HS-5 (cell line): ENCODE results near the gene GID4.
"Not testable (repeated sequence)": the region's sequence is repeated elsewhere in the genome, so short reads cannot be mapped to it uniquely, and the experiment has no call there.

Source experiments
- DNase-seq: peaks from one replicate; pipeline ENCODE4 v3.0.0-alpha.2; 2012; ENCODE audit warnings: low read depth

GID4 gene

DNA sequence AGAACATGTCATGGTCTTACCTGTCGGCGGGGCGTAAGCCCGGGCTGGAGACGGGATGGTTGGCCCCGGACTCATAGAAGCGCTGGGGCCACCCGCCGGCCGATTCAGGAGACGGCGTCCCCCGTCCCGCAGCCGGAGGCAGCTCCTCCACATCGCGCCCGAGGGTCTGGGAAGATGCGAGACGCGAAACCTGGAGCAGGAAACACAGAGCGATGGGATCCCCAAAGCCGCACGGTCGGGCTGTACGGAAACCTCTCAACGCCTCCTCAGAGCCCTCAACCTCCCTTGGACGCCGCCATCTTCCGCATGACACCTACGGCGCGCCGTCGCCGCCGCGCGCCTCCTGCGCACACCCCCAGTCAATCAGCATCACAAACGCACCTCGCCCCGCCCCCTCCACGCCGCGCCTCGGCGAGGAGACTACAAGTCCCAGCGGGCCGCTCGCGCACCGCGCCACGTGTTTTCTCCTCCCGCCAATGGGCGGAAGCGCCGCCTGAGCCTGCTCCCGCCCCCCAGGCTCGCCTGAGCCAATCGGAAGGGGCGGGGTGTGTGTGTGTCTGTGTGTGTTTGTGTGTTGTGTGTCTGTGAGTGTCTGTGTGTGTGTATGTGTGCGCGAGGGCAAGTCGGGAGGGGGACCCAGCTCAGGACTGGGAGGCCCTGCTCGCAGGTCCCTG lies at the start of gene GID4, which contains the start of gene ATPAF2:
Gene GID4 (plus strand): TSS at position 548 of the 674 bp plus-strand sequence. CDS start 57 bp downstream, at position 605.
Gene ATPAF2 (minus strand): TSS at position 308 of the 674 bp plus-strand sequence. CDS start 155 bp downstream, at position 153.
- peak; percentile 88 for DNase-seq

DNA sequence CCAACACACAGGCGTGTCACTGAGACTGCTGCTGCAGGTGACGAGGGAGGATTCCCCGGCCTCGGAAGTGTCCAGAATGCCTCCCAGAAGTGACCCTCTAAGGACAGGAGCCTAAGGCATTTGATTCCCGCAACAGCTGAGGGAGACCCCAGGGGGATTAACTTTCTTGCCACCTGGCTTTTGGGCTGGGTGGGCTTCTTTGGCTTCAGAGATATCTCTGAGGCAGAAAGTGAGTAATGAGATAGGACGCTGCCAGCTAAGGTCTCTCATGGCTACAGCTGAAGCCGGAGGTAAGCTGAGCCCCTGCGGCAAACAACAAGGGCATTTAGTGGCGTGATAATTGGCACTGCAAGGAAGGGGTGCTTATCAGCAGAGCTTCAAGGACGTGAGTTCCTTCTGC lies 49.6 kb upstream of the GID4 start:
- DNase-seq = no peak

DNA sequence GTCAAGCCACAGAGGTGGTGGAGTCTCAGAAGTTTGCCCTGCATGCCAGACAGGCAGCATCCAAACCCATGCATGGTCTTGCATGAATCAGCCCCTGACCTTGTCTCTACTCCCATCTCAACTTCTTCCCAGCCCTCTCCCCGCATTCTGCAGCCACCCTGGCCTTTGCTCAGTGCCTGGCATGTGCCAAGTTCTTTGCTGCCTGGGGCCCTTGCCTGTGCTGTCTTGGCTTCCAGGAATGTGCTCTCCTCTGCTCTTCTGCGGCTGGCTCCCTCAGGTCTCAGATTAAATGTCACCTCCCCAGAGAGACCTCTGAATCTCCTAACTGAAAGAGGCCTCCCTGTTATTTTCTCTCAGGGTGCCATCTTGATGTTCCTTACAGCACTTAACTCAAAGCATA lies 48.9 kb upstream of the GID4 start:
- DNase-seq = no peak

DNA sequence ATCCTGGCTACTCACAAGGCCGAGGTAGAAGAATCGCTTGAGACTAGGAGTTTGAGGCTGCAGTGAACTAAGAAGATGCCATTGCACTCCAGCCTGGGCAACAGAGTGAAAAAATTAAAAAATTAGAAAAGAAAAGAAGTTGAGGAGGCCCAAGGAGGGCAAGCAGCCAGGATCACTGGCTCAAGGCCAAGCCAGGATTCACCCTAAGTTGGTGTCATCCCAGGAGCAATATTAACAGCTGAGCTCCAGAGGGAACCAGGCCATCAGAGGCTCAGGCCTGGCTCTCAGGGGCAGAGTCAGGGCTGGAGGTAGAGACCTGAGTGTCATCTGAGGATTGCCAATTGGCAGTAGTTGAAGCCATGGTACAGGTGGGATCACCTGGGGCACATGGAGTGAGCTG lies 45.8 kb upstream of the GID4 start:
- no peak for DNase-seq

DNA sequence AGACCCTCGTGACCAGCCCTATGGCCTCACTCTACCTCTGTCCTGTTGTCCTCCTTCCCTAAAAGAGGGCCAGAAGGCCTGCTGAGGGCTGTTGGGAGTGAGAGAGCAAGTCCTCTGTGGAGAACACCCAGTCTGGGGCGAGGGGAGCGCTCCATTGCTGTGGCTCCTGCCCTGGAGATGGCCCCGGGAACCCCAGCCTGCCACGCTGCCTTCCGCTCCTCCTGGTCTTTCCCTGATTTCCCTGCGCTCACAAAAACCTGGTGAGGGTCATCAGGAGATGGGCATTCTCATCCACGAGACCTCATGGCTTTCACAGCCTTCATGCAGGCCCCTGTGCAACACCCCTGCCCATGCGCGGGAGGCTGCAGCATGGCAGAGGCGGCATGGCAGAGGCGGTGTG lies 45.4 kb upstream of the GID4 start:
- DNase-seq = no peak

DNA sequence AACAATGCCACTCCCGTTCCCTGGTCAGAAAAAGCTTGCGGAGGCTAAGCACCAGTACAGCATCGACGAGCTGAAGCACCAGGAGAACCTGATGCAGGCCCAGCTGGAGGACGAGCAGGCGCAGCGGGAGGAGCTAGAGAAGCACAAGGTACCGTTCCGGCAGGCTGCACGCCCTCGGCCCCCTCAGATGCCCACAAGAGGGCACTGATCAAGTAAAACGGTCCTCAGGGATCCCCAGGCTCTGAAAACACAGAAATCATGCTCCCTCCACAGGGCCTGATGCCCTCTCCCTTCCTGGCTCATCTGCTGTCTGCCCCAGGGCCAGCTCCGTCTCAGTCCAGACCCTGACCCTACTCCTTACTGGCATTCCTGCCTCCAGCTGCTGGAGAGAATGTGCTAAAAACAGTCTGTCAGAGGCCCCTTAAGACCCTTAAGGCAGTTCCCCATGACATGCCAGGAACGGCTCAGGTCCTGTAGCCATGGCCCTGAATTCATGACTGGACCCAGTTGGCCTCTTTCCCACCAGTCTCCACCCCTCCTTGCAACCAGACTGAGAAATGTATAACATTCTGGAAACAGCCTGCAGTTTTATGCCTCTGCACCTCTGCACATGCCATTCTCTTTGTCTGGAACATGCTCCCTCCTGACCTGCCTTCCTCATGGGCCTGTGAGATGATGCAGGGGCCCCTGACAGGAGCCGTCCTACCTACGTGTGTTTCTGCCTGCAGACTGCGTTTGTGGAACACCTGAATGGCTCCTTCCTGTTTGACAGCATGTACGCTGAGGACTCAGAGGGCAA lies 44.7 kb upstream of the GID4 start:
- no peak for DNase-seq

DNA sequence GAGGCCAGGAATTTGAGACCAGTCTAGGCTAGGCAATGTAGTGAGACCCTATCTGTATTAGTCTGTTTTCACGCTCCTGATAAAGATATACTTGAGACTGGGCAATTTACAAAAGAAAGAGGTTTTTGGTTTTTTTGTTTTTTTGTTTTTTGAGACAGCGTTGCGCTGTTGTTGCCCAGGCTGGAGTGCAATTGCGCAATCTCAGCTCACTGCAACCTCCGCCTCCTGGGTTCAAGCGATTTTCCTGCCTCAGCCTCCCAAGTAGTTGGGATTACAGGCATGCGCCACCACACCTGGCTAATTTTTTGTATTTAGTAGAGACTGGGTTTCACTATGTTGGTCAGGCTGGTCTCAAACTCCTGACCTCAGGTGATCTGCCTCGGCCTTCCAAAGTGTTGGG lies 43.3 kb upstream of the GID4 start:
- not testable (repeated sequence) for DNase-seq

DNA sequence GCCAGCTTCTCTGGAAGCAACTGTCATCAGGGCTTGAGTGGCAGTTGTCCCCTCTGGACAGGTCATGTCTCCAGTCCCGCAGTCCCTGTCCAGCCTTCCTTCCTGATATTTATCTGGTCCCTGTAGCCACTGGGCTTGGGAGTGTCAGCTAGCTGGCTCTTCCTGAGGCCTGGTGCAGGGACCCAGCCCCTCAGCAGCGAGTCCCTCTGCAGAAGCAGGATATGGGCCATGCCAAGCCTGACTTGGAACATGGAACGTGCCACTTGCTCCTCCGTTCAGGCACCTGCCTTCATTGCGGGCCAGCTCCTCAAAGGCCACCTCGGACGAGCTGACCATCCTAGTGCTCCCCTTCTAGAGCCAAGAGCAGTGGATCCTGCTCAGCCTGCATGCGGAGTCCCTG lies 40.3 kb upstream of the GID4 start:
- DNase-seq = no peak

DNA sequence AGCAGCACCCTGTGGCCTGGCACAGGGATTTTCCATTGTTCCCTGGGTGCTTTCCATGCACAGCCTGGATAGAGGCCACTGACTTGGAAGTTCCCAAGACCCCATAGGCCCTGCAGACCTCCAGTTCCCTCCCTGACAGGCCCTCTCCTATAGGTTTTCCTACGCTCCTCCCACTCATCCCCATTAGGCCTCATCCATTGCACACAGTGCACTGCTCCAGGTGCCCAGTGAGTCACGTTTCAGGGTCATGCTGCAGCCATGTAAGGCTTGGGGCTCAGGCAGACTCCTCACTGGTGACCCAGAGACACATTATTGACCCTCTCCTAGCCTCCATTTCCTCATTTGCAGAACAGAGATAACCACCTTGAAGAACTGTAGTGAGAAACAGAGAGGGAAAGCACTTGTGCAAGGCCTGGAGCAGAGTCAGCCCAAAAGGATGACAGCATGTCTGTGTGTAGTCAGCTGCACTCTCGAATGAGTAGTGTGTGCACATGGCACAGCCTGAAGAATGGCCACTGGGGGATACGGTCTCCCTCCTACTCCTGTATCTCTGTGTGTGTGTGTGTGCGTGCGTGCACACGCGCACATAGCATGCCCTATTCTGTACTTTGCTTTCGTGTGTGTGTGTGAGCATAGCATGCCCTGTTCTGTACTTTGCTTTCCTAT lies 39.7 kb upstream of the GID4 start:
- DNase-seq = no peak

DNA sequence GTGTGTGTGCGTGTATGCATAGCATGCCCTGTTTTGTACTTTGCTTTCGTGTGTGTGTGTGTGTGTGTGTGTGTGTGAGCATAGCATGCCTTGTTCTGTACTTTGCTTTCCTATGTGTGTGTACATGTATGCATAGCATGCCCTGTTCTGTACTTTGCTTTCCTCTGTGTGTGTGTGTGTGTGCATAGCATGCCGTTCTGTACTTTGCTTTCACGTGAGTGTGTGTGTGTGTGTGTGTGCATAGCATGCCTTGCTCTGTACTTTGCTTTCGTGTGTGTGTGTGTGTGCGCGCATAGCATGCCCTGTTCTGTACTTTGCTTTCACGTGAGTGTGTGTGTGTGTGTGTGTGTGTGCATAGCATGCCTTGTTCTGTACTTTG lies 39.2 kb upstream of the GID4 start:
- DNase-seq = no peak

DNA sequence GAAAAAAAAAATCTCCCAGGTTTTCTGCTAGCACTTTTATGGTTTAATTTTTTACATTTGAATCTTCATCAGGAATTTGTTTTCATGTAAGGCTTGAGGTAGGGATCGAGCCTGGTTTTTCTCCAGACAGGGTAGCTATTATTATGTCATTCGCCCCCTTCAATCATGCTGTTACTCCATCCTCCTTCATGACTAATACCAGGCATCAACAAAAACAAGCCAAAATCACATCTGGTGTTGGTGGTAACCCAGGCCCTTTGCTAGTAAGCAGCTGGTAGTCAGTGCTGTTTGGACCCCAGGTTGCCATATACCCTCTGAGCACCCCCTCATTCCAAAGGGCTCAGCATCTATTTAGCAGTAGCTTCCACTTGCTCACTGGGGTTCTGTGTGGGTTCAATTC lies 37.0 kb upstream of the GID4 start:
- no peak for DNase-seq

DNA sequence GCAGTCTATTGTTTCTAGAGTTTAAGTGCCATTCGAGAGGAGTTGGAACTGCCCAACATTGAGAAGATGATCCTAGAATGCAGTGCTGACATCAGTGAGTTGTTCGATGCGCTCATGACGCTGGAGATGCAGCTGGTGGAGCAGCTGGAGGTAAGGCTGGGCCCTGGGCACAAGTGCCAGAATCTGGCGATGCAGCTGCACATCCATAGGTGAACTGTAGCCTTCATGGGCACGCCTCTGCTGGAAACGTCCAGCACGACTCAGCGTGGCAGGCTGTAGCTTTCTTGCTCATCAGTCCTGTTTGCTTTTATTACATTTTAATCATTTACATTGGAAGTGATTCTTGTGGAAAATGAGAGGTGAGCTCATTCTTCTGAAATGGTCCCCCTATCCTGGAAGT lies 34.9 kb upstream of the GID4 start:
- DNase-seq = no peak

DNA sequence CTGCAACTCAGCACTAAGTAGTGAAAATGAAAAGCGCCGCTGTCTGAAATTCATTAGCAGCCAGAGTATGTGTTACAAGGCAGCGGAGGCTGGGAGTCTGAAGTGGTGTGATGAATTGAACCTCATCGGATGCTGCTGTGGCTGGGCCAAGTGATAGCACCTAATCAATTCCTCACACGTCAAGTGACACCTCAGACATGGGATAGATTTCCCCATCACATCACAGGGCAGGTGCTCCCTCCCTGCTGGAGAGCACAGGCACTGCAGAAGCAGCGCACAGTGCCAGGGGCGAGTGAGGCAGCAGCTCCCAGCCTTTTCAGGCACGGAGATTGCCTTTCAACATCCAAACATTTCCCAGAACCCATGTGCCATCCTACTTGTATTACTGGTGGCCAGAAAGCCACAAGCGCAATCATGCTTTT lies 34.3 kb upstream of the GID4 start:
- DNase-seq = no peak

DNA sequence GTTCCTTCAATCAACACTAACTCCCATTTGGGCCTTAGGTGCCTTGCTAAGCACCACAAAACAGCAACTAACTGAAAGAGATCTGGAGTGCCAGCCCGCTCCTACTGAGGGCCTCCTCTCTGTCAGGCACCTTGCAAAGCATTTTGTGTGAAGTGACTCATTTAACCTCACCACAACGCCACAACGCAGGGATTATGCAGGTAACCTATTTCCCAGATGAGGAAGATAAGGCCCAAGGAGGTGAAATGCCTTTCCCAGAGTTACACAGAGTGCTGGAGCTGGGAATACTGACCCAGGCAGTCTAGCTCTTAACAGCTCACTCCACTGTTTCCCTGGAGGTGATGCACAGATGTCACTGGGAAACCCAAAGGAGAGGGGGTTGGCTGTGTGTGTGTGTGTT lies 33.7 kb upstream of the GID4 start:
- DNase-seq = no peak

DNA sequence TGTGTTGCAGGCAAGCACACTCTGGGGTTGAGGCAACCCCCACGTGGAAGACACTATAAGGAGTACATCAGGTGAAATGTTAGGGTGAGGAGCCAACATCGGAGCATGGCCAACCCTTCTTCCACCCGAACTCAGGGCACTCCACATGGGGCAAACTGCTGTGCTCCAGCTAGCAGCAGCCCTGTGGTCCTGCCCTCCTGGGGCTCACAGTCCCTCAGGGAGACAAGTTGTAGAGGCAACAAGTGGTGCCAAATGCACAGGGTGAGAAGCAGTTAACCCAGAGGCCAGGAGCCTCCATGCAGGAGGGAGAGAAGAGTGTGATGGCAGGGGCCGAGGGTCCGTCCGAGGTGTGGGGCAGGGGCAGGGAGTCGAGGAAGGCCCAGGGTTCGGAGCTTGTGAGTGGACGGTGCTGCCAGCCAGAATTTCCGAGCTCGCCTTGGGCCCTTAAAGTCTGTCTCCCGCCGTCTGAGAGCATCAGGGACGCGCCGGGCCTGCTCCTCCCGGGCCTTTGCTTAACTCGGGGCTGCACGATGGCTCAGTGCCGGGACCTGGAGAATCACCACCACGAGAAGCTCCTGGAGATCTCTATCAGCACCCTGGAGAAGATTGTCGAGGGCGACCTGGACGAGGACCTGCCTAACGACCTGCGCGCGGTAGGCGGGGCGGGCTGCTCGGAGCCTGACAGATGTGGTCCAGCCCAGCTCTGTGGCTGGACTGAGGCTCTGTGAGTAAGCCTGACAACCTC lies 32.5 kb upstream of the GID4 start:
- no peak for DNase-seq

DNA sequence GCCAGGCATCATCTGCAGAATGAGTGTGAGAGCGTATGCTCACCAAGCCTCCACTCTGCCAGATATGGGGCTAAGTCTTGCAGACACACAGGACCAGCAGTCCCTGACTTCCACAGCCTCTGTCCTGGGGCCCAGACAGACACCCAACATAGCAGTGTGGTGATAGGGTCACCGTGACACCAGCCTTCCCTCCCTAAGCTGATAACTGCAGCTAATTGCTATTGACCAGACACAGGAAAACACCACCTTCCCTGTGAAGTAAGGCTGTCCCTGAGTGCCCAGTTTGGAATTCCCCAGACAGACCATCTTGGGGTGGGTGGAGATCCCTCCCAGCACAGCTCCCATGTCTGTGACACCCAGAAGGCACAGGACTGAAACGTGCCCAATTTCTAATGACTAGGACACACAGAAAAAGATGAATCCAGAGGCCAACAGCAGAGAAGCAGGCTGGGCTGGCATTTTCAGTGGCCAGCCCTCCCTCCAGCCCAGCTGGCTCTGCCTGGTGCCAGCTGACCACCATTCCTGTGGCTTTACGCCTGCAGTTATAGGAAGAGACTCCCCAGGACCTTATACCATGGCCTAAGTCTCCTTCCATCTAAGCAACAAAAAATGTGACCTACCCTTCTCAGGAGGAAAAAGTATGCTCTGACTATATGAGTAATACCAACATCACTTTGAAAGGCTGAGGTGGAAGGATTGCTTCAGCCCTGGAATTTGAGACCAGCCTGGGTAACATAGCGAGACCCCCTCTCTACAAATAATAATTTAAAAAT lies 30.5 kb upstream of the GID4 start:
- peak; percentile 85 for DNase-seq

DNA sequence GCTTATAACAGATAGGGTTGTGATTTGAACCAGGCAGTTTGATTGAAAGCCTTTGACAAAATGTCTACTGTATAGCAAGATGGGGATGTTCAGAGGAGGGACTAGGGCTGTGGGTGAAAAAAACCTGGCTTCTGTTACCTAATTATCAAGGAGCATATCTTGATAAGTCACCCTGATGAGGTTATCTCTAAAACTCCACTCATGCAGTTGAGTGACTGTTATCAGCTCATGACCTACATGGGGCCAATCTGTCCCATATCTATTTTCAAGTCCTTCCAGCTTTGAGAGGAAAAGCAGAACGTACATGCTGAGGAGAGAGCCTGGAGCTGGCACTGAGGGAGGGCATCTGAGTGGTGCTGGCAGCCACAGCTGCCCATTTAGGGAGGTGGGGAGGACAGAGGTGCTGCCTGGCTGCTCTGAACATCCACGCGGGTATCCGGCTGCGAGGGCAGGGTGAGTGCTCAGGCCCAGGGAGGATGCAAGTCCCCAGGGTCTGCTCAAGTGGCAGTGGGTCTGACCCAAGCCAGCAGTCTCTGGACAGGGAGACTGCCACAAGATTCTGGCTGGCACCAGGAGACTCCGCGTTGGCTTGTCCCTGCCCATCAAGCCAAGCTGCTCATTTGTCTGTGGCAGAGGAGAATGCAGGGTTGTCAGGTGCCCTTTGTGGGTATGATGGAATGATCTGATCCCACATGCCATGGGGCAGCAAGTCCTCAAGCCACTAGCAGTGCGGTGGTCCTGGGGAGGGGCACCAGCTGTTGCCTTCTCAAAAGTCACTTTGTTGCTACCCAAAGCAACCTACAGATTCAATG lies 29.4 kb upstream of the GID4 start:
- DNase-seq = no peak

DNA sequence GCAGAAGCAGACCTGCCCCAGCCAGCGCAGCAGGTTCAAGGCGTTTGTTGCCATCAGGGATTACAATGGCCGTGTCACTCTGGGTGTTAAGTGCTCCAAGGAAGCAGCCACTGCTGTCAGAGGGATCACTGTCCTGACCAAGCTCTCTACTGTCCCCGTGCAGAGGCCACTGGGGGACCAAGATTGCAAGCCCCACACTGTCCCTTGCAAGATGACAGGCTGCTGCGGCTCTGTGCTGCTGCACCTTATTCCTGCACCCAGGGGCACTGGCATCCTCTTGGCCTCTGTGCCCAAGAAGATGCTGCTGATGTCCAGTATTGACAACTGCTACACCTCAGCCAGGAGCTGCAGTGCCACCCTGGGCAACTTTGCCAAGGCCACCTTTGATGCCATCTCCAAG lies 27.9 kb upstream of the GID4 start:
- DNase-seq = no peak

DNA sequence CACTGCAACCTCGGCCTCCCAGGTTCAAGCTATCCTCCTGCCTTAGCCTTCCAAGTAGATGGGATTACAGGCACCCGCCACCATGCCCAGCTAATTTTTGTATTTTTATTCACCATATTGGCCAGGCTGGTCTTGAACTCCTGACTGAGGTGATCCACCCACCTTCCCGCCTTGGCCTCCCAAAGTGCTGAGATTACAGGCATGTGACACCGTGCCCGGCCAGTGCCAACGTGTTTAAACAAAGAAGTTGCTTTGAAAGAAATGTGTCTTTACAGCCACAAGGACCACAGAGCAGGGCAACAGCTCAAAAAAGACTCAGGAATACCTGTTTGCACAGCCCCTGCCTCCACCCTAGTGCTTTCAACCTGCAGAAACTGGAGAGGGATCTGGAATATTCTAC lies 25.2 kb upstream of the GID4 start:
- no peak for DNase-seq

DNA sequence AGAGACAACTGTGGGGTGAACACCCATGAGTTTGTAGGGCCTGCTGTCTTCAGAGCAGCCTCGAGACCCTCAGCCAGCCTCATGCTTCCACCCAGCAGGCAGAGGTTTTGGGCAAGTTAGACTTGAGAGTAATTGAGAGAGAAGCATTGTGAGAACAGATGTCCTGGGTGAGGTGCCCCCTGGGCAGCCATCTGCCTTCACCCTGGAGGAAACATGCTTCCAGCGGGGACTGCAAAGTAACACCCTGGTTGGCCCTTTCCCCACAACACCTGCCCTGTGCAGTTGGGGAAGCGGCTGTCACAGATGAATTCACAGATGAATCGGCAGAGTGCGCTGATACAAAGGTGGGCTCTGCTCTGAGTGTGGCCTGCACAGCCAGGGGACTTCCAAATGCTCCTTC lies 23.6 kb upstream of the GID4 start:
- DNase-seq = no peak

DNA sequence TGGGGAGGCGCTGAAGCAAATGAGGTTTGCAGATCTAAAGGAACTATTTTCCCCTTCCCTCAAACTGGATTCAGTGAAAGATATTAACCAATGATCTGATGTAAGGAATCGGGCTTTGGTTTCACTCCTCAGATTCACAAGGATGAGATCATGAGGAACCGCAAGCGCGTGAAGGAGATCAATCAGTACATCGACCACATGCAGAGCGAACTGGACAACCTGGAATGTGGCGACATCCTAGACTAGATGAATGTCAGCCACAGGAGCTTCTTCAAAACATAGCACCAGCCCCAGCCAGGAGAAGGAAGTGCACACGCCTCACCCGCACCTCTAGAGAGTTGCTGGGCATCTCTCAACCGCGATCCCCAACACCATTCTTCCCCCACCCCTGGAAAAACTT lies 22.8 kb upstream of the GID4 start:
- no peak for DNase-seq
